Measurements from ENCODE around the gene DDX6.
"Not testable (repeated sequence)": the region's sequence is repeated elsewhere in the genome, so short reads cannot be mapped to it uniquely, and the experiment has no call there.

The DDX6 gene

GRCh38 chr11:118790357-118791110 is 430 bp downstream of the DDX6 start:
- DNase-seq: peak; percentile 31 to 43

- DNase-seq: peak in 1 of 2 donors; percentile 20
These were observed 1.2 kb downstream of the DDX6 start for GRCh38 chr11:118789501-118790356.

GRCh38 chr11:118786657-118787056 is 4.3 kb downstream of the DDX6 start:
- no peak for DNase-seq

GRCh38 chr11:118785362-118785761 is 5.6 kb downstream of the DDX6 start:
- DNase-seq: peak in 1 of 2 donors; percentile 14

GRCh38 chr11:118783724-118784495 is 7.1 kb downstream of the DDX6 start:
- no peak for DNase-seq

- DNase-seq: not testable (repeated sequence)
These were observed 7.6 kb downstream of the DDX6 start for GRCh38 chr11:118783324-118783723.

- DNase-seq: no peak
These were observed 12.1 kb downstream of the DDX6 start for GRCh38 chr11:118778898-118779297.

GRCh38 chr11:118774032-118774431 is 16.9 kb downstream of the DDX6 start:
- DNase-seq: no peak

GRCh38 chr11:118771547-118772288 is 19.2 kb downstream of the DDX6 start:
- no peak for DNase-seq

GRCh38 chr11:118768690-118769089 is 22.3 kb downstream of the DDX6 start:
- no peak for DNase-seq

- no peak for DNase-seq
These were observed 24.9 kb downstream of the DDX6 start for GRCh38 chr11:118766035-118766434.

GRCh38 chr11:118765095-118765691 is 25.8 kb downstream of the DDX6 start:
- DNase-seq: not testable (repeated sequence)

- no peak for DNase-seq
These were observed 27.9 kb downstream of the DDX6 start for GRCh38 chr11:118763041-118763440.

- not testable (repeated sequence) for DNase-seq
These were observed 29.0 kb downstream of the DDX6 start for GRCh38 chr11:118761981-118762380.

GRCh38 chr11:118757876-118758399 is 33.0 kb downstream of the DDX6 start:
- no peak for DNase-seq

- DNase-seq: no peak
These were observed 38.3 kb downstream of the DDX6 start for GRCh38 chr11:118752654-118753053.

- DNase-seq: no peak
These were observed 41.5 kb downstream of the DDX6 start for GRCh38 chr11:118749429-118749828.

GRCh38 chr11:118748056-118748455 is 42.9 kb downstream of the DDX6 start:
- DNase-seq: no peak

GRCh38 chr11:118746988-118747585 is 43.9 kb downstream of the DDX6 start:
- DNase-seq: no peak

- DNase-seq: no peak
These were observed 46.9 kb downstream of the DDX6 start for GRCh38 chr11:118744046-118744445.

- DNase-seq: no peak
These were observed 48.7 kb downstream of the DDX6 start for GRCh38 chr11:118742304-118742703.
